Aorta (tissue), 5 donors: Measurements from ENCODE around the gene ZNF346. TPM values are rescaled to one million over a fixed set of nuclear protein-coding genes. Genes with fewer than 3 reads are reported as not detected.

Source experiments
- ATAC-seq: fragments of 200-7000 bp; cut with Tn5 transposase; one replicate; pipeline ENCODE4 v1.9.1; 2022; ENCODE audit warnings: moderate library complexity; ENCODE audit not compliant: low FRiP score
- DNase-seq, 2 donors: peaks; one replicate each; pipeline ENCODE4 v3.0.0-alpha.2; 2020
- H3K27ac ChIP-seq, 2 donors: one replicate each; pipeline ENCODE4 v1.5.1; 2013; ENCODE audit warnings: low read length in 2 of 2, mild to moderate bottlenecking in 2 of 2, moderate library complexity in 2 of 2, control low read depth in 1 of 2, inconsistent platforms in 1 of 2, low read depth in 1 of 2
- H3K27me3 ChIP-seq, 2 donors: one replicate each; pipeline ENCODE4 v1.6.1; 2013; ENCODE audit warnings: control low read depth in 1 of 2, low read length in 1 of 2, mild to moderate bottlenecking in 1 of 2, moderate library complexity in 1 of 2; ENCODE audit not compliant: insufficient read depth in 2 of 2, control insufficient read depth in 1 of 2
- H3K36me3 ChIP-seq, 2 donors: one replicate each; pipeline ENCODE4 v1.6.1; 2013; ENCODE audit warnings: control low read depth in 1 of 2, low read length in 1 of 2, mild to moderate bottlenecking in 1 of 2; ENCODE audit not compliant: insufficient read depth in 2 of 2, control insufficient read depth in 1 of 2
- H3K4me1 ChIP-seq, 2 donors: one replicate each; pipeline ENCODE4 v1.6.1; 2013; ENCODE audit warnings: low read length in 2 of 2, control low read depth in 1 of 2, mild to moderate bottlenecking in 1 of 2, moderate library complexity in 1 of 2; ENCODE audit not compliant: insufficient read depth in 2 of 2, control insufficient read depth in 1 of 2
- H3K4me3 ChIP-seq, 2 donors: one replicate each; pipeline ENCODE4 v1.5.1; 2013; ENCODE audit warnings: low read length in 2 of 2, control low read depth in 1 of 2, mild to moderate bottlenecking in 1 of 2
- H3K9me3 ChIP-seq: one replicate; pipeline ENCODE4 v1.6.1; 2013; ENCODE audit warnings: mild to moderate bottlenecking, low read length; ENCODE audit not compliant: control insufficient read depth
- WGBS, 2 donors: extraction: QIAGEN DNeasy Blood & Tissue Kit; methylation state at CpG; one replicate each; pipeline ENCODE4 v1.1.7; 2013; 5-methylcytosine and 5-hydroxymethylcytosine counted together
- intact Hi-C, 2 donors: fragments of 100-400 bp; cut with DNase I; formaldehyde crosslinking; loops; one replicate each; pipeline versions ENCODE4 v1.14.2 to v1.15.0; 2022
- polyA plus RNA-seq, 2 donors: library from polyadenylated mRNA; stranded (reverse); fragments of 200-250 nt; gene quantifications; one replicate each; pipeline ENCODE4 v1.2.3, GENCODE V29; 2013
- total RNA-seq, 2 donors: library from RNA; stranded (reverse); fragmentation: NEBNext Ultra II Directional; extraction: Animal tissue kit (Norgen Biotek cat#: 25700); gene quantifications; one replicate each; pipeline ENCODE4 v1.2.1, GENCODE V29; 2021
- donor health status: healthy with polysubstance abuse.
- donor health status: Bipolar disorder and iron deficiency.
- donor health status: DM: no; HTN: no; CAD: no.
- donor health status: DM: no; HTN: no; CAD: no.
- donor health status: DM: yes; HTN: yes; CAD: no.

Gene ZNF346
- total and polyA plus RNA-seq, 4 donors = 2.1 to 25.7 (median 12.1) TPM

DNA sequence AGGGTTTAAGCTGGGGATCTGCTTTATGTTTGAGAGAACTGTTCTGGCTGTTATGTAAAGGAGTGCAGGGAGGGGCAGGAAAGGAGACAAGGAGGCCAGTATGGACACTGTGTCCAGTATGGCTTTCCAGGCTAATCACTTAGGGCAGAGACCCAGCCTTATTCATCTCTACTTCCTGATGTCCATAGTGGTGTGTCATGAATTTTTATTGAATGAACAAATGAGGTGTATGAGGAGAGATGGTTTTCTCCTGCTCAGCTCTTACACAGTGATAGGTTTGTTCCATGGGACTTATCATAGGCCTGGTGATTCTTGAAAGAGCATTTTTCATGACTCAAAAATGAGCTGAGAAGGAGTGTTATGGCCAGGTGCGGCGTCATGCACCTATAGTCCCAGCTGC is 43.7 kb downstream of the ZNF346 start:
- no peaks in the 10 kb centered on the region for H3K4me1 ChIP-seq
- no peak for ATAC-seq
- H3K27ac ChIP-seq = no peak overlapping the region
- H3K27me3 ChIP-seq = no peaks in the 10 kb centered on the region
- H3K4me3 ChIP-seq = no peak overlapping the region
- H3K36me3 ChIP-seq = peaks cover 4 to 13% of the 10 kb centered on the region in 2 donors
- H3K9me3 ChIP-seq = no peaks in the 10 kb centered on the region
- no peak for DNase-seq
- WGBS, 2 donors = 95 to 96% methylated on average over 2 of the region's 2 CpGs
- intact Hi-C loops = no loop called here

DNA sequence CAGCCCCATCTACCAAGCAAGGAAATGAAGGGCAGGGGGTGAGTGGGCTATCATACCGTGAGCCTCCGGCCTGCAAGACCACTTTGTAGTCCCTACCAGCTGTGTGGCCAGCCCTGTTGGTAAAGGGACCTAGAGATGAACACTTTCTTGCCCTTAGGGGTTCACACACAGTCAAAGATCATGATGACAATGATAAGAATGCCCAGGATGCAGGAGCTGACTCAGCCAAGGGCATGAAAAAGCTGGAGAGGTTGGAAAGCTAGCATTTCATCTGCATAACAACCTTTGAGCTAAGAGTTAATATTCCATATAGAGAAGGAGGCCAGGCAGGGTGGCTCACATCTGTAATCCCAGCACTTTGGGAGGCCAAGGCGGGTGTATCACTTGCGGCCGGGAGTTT is 45.0 kb downstream of the ZNF346 start:
- ATAC-seq (no peak), DNase-seq (no peak)
- Histone ChIP-seq H3K27ac (no peak overlapping the region), H3K36me3 (peaks cover 4 to 13% of the 10 kb centered on the region in 2 donors), H3K9me3 (no peaks in the 10 kb centered on the region), H3K4me1 (no peaks in the 10 kb centered on the region), H3K27me3 (no peaks in the 10 kb centered on the region), H3K4me3 (no peak overlapping the region)
- intact Hi-C loops = no loop called here
- 94 to 95% methylated on average over 5 of the region's 5 CpGs for WGBS, 2 donors

DNA sequence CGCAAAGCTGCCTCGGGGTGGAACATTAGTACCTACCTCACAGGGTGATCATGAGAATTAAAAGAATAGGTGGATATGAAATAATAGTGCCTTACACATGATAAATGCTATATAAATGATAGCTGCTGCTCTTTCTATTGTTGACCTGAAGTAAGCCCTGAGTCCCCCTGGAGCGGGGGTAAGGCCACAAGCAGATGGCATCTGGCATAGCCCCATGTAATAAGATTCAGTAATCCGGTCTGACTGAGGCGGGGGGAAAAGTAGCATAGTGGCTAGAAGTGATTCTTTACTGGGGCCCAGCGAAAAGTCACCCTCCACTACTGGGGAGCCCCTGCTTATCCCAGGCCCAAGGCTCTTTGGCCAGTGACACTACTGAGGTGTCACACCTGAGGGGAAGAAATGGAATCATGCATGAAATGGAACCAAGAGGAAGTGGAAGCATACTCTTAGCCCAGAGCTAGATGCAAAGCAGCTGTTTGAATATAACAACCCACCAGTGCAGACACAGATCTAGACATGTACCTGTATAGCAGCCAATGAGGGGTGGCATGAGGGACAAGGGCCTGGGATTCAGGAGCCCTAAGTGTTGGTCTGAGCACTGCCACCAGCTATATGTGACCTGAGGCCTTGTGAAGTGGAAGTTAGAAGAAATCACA is 48.2 kb downstream of the ZNF346 start:
- intact Hi-C loops = no loop called here
- WGBS, 2 donors = 90 to 91% methylated on average over 6 of the region's 6 CpGs
- H3K4me1 ChIP-seq = no peaks in the 10 kb centered on the region
- peaks cover 1 to 2% of the 10 kb centered on the region in 2 donors for H3K36me3 ChIP-seq
- no peak overlapping the region for H3K4me3 ChIP-seq
- no peak for ATAC-seq
- H3K27me3 ChIP-seq = no peaks in the 10 kb centered on the region
- no peak for DNase-seq
- no peaks in the 10 kb centered on the region for H3K9me3 ChIP-seq
- H3K27ac ChIP-seq = no peak overlapping the region

DNA sequence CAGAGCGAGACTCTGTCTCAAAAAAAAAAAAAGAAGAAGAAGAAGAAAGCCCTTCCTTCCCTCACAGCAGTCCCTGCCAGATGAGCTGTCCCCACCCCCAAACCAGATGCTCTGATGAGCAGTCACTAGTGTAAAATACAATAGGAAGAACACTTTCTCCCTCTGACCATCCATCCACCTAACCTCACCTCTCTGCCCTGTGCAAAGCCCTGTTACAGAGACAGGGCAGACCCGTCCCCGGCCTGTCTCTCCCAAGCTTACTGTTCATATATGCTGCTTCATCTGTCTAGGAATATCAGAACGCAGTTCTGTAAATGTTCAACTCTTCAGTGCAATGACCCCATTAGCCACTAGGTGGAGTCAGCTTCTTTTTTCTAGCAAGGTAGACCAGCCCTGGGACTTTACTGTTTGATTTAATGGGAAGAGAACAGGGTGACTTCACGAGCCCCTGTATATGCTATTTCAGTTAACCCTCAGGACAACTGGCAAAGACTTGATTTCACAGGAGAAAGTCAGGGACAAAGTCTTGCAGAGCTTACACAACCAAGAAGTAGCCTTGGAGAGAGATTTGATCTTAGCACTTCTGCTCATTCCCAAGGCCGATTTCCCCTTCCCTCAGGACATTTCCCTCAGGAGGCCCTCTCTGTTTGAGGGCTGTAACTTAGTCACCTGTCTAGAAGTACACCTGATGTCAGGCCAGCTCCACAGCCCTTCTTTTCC is 49.3 kb downstream of the ZNF346 start:
- Histone ChIP-seq H3K4me1 (no peaks in the 10 kb centered on the region), H3K36me3 (no peaks in the 10 kb centered on the region), H3K27ac (no peak overlapping the region), H3K4me3 (no peak overlapping the region), H3K9me3 (no peaks in the 10 kb centered on the region), H3K27me3 (no peaks in the 10 kb centered on the region)
- 18 to 21% methylated on average over 5 to 6 of the region's 6 CpGs for WGBS, 2 donors
- intact Hi-C loops = no loop called here
- ATAC-seq (peak; percentile 75), DNase-seq (peak in 1 of 2 donors; percentile 65)

DNA sequence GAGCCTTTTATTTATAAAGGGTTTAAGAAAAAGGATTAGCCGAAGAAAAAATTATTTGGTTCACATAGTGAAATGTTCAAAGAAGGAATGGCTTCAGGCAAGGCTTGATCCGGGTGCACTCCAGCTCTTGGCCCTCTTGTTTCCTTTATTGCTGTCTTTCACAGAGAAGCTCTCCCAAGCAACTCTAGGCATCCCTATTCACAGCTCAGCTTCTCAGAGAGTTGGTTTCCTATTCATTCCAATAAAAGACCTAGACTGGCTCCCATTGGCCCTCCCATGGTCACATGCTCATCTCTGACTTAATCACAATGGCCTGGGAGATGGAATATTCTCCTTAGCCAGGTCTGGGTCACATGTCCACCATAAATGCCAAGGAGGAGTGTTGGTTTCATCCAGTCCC is 54.8 kb downstream of the ZNF346 start:
- H3K27ac ChIP-seq = no peak overlapping the region
- DNase-seq (no peak), ATAC-seq (no peak)
- H3K36me3 ChIP-seq = no peaks in the 10 kb centered on the region
- H3K4me3 ChIP-seq = no peak overlapping the region
- WGBS, 2 donors = 95 to 98% methylated on average over 2 of the region's 2 CpGs
- H3K9me3 ChIP-seq = no peaks in the 10 kb centered on the region
- intact Hi-C loops = no loop called here
- no peaks in the 10 kb centered on the region for H3K4me1 ChIP-seq
- no peaks in the 10 kb centered on the region for H3K27me3 ChIP-seq

DNA sequence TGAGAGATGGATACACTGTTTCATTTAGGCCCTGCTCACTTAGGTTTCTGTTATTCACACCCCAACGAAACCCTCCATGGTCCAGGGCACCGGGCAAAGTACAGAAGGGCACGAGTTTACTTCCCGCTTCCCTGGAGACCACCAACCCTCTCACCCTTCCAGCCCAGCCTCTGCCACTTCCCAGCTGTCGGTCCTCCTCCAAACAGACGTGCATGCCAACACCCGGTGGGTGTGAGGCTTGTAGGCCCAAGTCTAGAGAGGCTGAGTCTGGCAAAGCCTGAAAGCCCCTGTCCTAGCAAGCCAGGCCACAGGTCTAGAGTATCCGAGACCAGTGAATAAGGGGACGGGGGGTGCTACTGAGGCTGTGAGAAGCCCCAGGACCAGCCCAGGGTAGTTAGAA is 57.1 kb downstream of the ZNF346 start:
- intact Hi-C loops = no loop called here
- Histone ChIP-seq H3K4me3 (no peak overlapping the region), H3K36me3 (no peaks in the 10 kb centered on the region), H3K27ac (no peak overlapping the region), H3K4me1 (no peaks in the 10 kb centered on the region), H3K9me3 (no peaks in the 10 kb centered on the region), H3K27me3 (no peaks in the 10 kb centered on the region)
- 68 to 75% methylated on average over 9 of the region's 9 CpGs for WGBS, 2 donors
- no peak for DNase-seq
- ATAC-seq = no peak

DNA sequence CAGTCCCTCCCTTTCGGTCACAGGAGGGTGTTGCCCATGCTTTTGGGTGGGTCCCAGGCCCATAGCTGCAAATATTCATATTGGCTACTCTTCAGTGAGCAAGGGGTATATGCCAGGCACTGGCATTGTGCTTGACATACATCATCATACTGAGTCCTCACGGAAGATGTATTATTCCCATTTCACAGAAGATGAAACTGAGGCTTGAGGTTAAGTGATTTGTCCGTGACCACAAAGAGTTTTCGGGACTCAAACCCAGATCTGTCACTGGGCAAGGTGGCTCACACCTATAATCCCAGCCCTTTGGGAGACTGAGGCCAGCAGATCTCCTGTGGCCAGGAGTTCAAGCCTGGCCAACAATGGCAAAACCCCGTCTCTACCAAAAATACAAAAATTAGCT is 57.8 kb downstream of the ZNF346 start:
- Histone ChIP-seq H3K36me3 (no peaks in the 10 kb centered on the region), H3K27me3 (no peaks in the 10 kb centered on the region), H3K27ac (no peak overlapping the region), H3K4me1 (no peaks in the 10 kb centered on the region), H3K4me3 (no peak overlapping the region), H3K9me3 (no peaks in the 10 kb centered on the region)
- intact Hi-C loops = no loop called here
- ATAC-seq = no peak
- 72 to 77% methylated on average over 5 of the region's 5 CpGs for whole genome bisulfite sequencing, 2 donors
- no peak for DNase-seq

DNA sequence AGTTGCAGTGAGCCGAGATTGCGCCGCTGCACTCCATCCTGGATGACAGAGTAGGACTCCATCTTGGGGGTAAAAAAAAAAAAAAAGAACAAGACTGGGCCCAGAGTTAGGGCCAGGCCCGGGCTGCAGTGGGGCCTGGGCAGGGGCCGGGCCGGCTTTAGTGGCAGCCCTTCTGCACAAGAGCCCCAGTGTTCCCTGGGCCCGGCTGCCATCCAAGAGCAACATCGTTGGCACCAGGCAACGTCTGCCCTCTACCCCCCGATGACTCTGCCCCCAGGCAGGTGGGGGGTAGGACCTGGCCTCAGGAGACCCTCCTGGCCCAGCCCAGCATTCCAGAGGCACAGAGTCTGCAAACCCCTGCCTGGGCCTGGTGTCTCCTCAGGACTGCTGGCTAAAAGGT is 59.4 kb downstream of the ZNF346 start:
- H3K36me3 ChIP-seq = no peaks in the 10 kb centered on the region
- no peaks in the 10 kb centered on the region for H3K27me3 ChIP-seq
- no peaks in the 10 kb centered on the region for H3K4me1 ChIP-seq
- no peak overlapping the region for H3K4me3 ChIP-seq
- WGBS, 2 donors = 47 to 54% methylated on average over 10 of the region's 10 CpGs
- H3K9me3 ChIP-seq = no peaks in the 10 kb centered on the region
- intact Hi-C loops = no loop called here
- no peak for ATAC-seq
- DNase-seq = no peak
- H3K27ac ChIP-seq = no peak overlapping the region

DNA sequence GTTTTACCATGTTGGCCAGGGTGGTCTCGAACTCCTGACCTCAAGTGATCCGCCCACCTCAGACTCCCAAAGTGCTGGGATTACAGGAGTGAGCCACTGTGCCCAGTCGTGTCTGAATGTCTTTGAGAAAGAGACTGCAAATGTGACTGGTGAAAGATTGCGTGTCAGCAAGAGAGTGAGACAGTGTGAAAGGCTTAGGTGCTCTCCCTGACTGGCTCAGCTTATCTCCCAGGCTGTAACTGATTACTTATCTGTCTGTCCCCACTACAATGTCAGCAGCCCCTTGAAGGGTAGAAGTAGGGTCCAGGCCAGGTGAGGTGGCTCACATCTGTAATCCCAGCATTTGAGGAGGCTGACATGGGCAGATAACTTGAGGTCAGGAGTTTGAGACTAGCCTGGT is 60.9 kb downstream of the ZNF346 start:
- intact Hi-C loops = no loop called here
- H3K4me3 ChIP-seq = no peak overlapping the region
- WGBS, 2 donors = 62 to 64% methylated on average over 4 of the region's 4 CpGs
- no peaks in the 10 kb centered on the region for H3K27me3 ChIP-seq
- no peak overlapping the region for H3K27ac ChIP-seq
- H3K4me1 ChIP-seq = no peaks in the 10 kb centered on the region
- no peaks in the 10 kb centered on the region for H3K9me3 ChIP-seq
- no peak for DNase-seq
- no peaks in the 10 kb centered on the region for H3K36me3 ChIP-seq
- ATAC-seq = no peak
